ENCODE measurements around the gene CACNA2D2.
A peak's percentile ranks its signal among the peaks of the same experiment; 100 is the strongest.

The CACNA2D2 gene

GRCh38 chr3:50359760-50360110 is 143.7 kb downstream of the CACNA2D2 start:
- DNase-seq = no peak

- DNase-seq = peak; percentile 99
These were observed 144.3 kb downstream of the CACNA2D2 start, which contains the start of gene TMEM115 for GRCh38 chr3:50358911-50359759. TMEM115 (minus strand) TSS chr3:50359521; CDS start chr3:50359063, 458 bp downstream.

- no peak for DNase-seq
These were observed 145.0 kb downstream of the CACNA2D2 start for GRCh38 chr3:50358355-50358910.

GRCh38 chr3:50357481-50357880 is 146.0 kb downstream of the CACNA2D2 start:
- no peak for DNase-seq

GRCh38 chr3:50356553-50356952 is 146.9 kb downstream of the CACNA2D2 start:
- DNase-seq = no peak

- no peak for DNase-seq
These were observed 147.4 kb downstream of the CACNA2D2 start for GRCh38 chr3:50355829-50356552.

- DNase-seq = no peak
These were observed 148.6 kb downstream of the CACNA2D2 start for GRCh38 chr3:50354850-50355249.

- DNase-seq = no peak
These were observed 149.2 kb downstream of the CACNA2D2 start for GRCh38 chr3:50354186-50354764.

- no peak for DNase-seq
These were observed 150.0 kb downstream of the CACNA2D2 start for GRCh38 chr3:50353245-50354004.

- DNase-seq = no peak
These were observed 150.7 kb downstream of the CACNA2D2 start for GRCh38 chr3:50352781-50353180.

- no peak for DNase-seq
These were observed 152.1 kb downstream of the CACNA2D2 start for GRCh38 chr3:50351323-50351697.

GRCh38 chr3:50350527-50351322 is 152.7 kb downstream of the CACNA2D2 start, which contains the start of the genes CYB561D2 and NPRL2:
CYB561D2 (plus strand) TSS chr3:50350862; CDS start chr3:50351434, 572 bp downstream.
NPRL2 (minus strand) TSS chr3:50350775; CDS start chr3:50350652, 123 bp downstream.
- peak; percentile 99 for DNase-seq

- no peak for DNase-seq
These were observed 153.3 kb downstream of the CACNA2D2 start for GRCh38 chr3:50350213-50350526.

GRCh38 chr3:50347187-50347813 is 156.1 kb downstream of the CACNA2D2 start:
- peak; percentile 73 for DNase-seq

GRCh38 chr3:50345586-50346234 is 157.7 kb downstream of the CACNA2D2 start, which contains the start of gene ZMYND10:
ZMYND10 (minus strand) TSS chr3:50345732; CDS start chr3:50345579, 153 bp downstream.
- peak; percentile 84 for DNase-seq

- DNase-seq = no peak
These were observed 158.4 kb downstream of the CACNA2D2 start for GRCh38 chr3:50345008-50345407.

GRCh38 chr3:50342813-50343633 is 160.4 kb downstream of the CACNA2D2 start:
- no peak for DNase-seq

- DNase-seq = no peak
These were observed 161.3 kb downstream of the CACNA2D2 start for GRCh38 chr3:50341996-50342650.

- no peak for DNase-seq
These were observed 161.9 kb downstream of the CACNA2D2 start for GRCh38 chr3:50341537-50341936.
